K562 (cell line): ENCODE results near the gene UBXN1. TPM values are rescaled to one million over a fixed set of nuclear protein-coding genes. Genes with fewer than 3 reads are reported as not detected.

Source experiments
- CSDE1 ChIP-seq, 2 experiments: fragments of 450-650 bp; IDR thresholded peaks; 2 replicates each; pipeline ENCODE4 v1.6.1; 2016; ENCODE audit warnings: mild to moderate bottlenecking in 1 of 2
- DNMT1 ChIP-seq: fragments of 450-650 bp; IDR thresholded peaks from 2 replicates; pipeline ENCODE4 v1.6.1; 2016; ENCODE audit warnings: antibody characterized with exemption, mild to moderate bottlenecking
- MAFF ChIP-seq: IDR thresholded peaks from 2 replicates; pipeline ENCODE4 v1.6.1; 2012; ENCODE audit warnings: low read length, improper control_type of control experiment
- MLLT1 ChIP-seq, 2 experiments: fragments of 450-650 bp; IDR thresholded peaks; 2 replicates each; pipeline ENCODE4 v1.6.1; 2016
- NR2C1 ChIP-seq, 2 experiments: fragments of 450-650 bp; IDR thresholded peaks; 2 replicates each; pipeline ENCODE4 v1.6.1; 2017; ENCODE audit warnings: mild to moderate bottlenecking in 2 of 2, antibody characterized with exemption in 1 of 2, inconsistent platforms in 1 of 2, missing compliant biosample characterization in 1 of 2, missing genetic modification characterization in 1 of 2
- POLR2G ChIP-seq: fragments of 200-400 bp; formaldehyde crosslinking; IDR thresholded peaks from 2 replicates; pipeline ENCODE4 v1.6.1; 2017; ENCODE audit warnings: low read depth, mild to moderate bottlenecking, antibody characterized with exemption, low read length, moderate library complexity
- RBM34 ChIP-seq: fragments of 200-400 bp; formaldehyde crosslinking; IDR thresholded peaks from 2 replicates; pipeline ENCODE4 v1.6.1; 2018; ENCODE audit warnings: low read length, borderline replicate concordance; ENCODE audit not compliant: insufficient read depth
- THRAP3 ChIP-seq: fragments of 450-650 bp; IDR thresholded peaks from 2 replicates; pipeline ENCODE4 v1.6.1; 2016; ENCODE audit warnings: mild to moderate bottlenecking, inconsistent platforms, borderline replicate concordance
- TRIM28 ChIP-seq: fragments of 450-650 bp; IDR thresholded peaks from 2 replicates; pipeline ENCODE4 v1.6.1; 2017
- ZHX1 ChIP-seq: fragments of 150-350 bp; conservative IDR thresholded peaks from 2 replicates; pipeline ENCODE4 v1.6.1; 2014; ENCODE audit warnings: low read length
- ZKSCAN8 ChIP-seq: fragments of 200-800 bp; sonication (Bioruptor generic); IDR thresholded peaks from 2 replicates; pipeline ENCODE4 v1.6.1; 2016; ENCODE audit warnings: missing genetic modification characterization, missing compliant biosample characterization
- ZNF766 ChIP-seq: fragments of 200-800 bp; sonication (Bioruptor generic); conservative IDR thresholded peaks from 2 replicates; pipeline ENCODE4 v1.6.1; 2016; ENCODE audit warnings: missing genetic modification characterization, missing compliant biosample characterization
- ZZZ3 ChIP-seq: fragments of 450-650 bp; IDR thresholded peaks from 2 replicates; pipeline ENCODE4 v1.6.1; 2016; ENCODE audit warnings: antibody characterized with exemption, mild to moderate bottlenecking, moderate library complexity
- polyA plus RNA-seq, 8 experiments: library from polyadenylated mRNA; depleted of rRNA in 4 of 8; stranded (reverse) in 5 of 8; unstranded in 3 of 8; fragments of >200 nt; fragmentation: Nextera tagmentation in 2 of 8; fragmentation: Illumina TruSeq in 1 of 8; extraction: Ambion mirVana in 2 of 8; extraction: Trizol in 1 of 8; gene quantifications; 2 replicates each; pipeline versions ENCODE4 v1.2.1 to v1.2.3, GENCODE V29; 2011 to 2014; ENCODE audit warnings: inconsistent platforms in 1 of 8, missing spikeins in 1 of 8
- total RNA-seq, 7 experiments: library from RNA; depleted of rRNA in 6 of 7; stranded (reverse); fragments of >200 nt in 6 of 7; fragmentation: Illumina TruSeq in 2 of 7; extraction: Trizol in 2 of 7; gene quantifications; 2 replicates each; pipeline versions ENCODE4 v1.2.1 to v1.2.3, GENCODE V29; 2011 to 2021; ENCODE audit warnings: low replicate concordance in 1 of 7
- TF ChIP-seq, protein P1 (sequence below): fragments of 250-450 bp; sonication (Bioruptor Pico); IDR thresholded peaks from 2 replicates; pipeline ENCODE4 v1.5.0; 2020; ENCODE audit warnings: mild to moderate bottlenecking, borderline replicate concordance
- TF ChIP-seq, protein P2 (sequence below): sonication (generic); formaldehyde crosslinking; IDR thresholded peaks from 2 replicates; pipeline ENCODE4 v1.8.1; 2023; ENCODE audit warnings: mild to moderate bottlenecking, missing genetic modification reagents

Gene UBXN1
- total and polyA plus RNA-seq, 9 of the 15 experiments (the other 6 are each of a cell fraction or from before 2014, with no cell fraction given): 4.8 to 263 (median 99.7) TPM

DNA sequence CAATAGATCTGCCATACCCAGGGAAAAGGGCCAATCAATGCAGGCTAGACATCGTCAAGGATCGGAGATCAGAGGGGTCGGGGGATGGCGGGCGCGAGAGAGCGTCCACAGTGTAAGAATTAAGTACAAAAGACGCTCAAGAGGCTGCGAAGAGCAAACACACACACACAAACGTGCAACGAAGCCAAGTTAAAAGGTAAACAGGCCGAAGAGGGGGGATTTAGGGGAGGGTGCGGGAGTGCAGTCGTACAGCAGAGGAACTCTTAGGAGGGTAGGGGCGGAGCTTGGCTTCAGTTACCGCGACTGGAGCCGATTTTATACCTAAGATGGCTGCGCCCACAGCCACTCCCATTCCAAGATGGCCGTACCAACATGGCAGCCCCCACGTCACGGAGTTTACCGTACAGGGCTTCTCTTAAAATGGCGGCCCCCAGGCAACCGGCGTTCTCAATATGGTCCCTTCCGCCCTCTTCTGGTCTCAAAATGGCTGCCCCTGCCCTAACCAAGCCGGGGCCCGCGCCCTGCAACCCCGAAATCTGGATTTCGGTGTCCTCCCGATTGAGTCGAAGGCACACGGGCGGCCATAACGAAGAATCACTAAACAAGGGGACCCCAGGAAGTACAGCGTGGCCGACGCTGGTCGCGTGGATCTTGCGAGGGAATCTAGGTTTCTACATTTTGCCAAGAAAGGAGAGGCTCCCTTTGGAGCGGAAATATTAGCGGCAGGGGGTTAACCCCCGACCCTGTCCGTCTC lies 30.6 kb upstream of the UBXN1 start (continued):
- TF ChIP-seq, protein P1, sequence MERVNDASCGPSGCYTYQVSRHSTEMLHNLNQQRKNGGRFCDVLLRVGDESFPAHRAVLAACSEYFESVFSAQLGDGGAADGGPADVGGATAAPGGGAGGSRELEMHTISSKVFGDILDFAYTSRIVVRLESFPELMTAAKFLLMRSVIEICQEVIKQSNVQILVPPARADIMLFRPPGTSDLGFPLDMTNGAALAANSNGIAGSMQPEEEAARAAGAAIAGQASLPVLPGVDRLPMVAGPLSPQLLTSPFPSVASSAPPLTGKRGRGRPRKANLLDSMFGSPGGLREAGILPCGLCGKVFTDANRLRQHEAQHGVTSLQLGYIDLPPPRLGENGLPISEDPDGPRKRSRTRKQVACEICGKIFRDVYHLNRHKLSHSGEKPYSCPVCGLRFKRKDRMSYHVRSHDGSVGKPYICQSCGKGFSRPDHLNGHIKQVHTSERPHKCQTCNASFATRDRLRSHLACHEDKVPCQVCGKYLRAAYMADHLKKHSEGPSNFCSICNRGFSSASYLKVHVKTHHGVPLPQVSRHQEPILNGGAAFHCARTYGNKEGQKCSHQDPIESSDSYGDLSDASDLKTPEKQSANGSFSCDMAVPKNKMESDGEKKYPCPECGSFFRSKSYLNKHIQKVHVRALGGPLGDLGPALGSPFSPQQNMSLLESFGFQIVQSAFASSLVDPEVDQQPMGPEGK (CRISPR knock-in tag): no peak
- TF ChIP-seq RBM34: no peak
- TF ChIP-seq ZZZ3: no peak
- TF ChIP-seq ZKSCAN8 (CRISPR knock-in tag): no peak
- TF ChIP-seq NR2C1 (IDR thresholded peaks at IDR 0.05): peak; percentile 61
- TF ChIP-seq NR2C1 (tag; IDR thresholded peaks at IDR 0.05): no peak
- no peak for TF ChIP-seq MAFF
- peak; percentile 94; the same call in 1 of the 2 replicates for TF ChIP-seq THRAP3
- peak in 1 of 2 experiments; percentile 90; a peak in 2 of 4 replicates for TF ChIP-seq MLLT1 (IDR thresholded peaks at IDR 0.05)
- TF ChIP-seq TRIM28: no peak
- TF ChIP-seq, protein P2, sequence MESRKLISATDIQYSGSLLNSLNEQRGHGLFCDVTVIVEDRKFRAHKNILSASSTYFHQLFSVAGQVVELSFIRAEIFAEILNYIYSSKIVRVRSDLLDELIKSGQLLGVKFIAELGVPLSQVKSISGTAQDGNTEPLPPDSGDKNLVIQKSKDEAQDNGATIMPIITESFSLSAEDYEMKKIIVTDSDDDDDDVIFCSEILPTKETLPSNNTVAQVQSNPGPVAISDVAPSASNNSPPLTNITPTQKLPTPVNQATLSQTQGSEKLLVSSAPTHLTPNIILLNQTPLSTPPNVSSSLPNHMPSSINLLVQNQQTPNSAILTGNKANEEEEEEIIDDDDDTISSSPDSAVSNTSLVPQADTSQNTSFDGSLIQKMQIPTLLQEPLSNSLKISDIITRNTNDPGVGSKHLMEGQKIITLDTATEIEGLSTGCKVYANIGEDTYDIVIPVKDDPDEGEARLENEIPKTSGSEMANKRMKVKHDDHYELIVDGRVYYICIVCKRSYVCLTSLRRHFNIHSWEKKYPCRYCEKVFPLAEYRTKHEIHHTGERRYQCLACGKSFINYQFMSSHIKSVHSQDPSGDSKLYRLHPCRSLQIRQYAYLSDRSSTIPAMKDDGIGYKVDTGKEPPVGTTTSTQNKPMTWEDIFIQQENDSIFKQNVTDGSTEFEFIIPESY (CRISPR knock-in tag): peak; percentile 82; the same call in 1 of the 2 replicates
- TF ChIP-seq CSDE1 (IDR thresholded peaks at IDR 0.05): peak in 1 of 2 experiments; percentile 88; a peak in 1 of 4 replicates
- TF ChIP-seq POLR2G: peak; percentile 70
- no peak for TF ChIP-seq DNMT1
- peak; percentile 61 for TF ChIP-seq ZHX1
- TF ChIP-seq ZNF766 (CRISPR knock-in tag): 0 out of 2 replicates have a peak, but pooled peaks have one; percentile 10
